GM23338 (cell line): ENCODE results near the gene TP73. TPM values are rescaled to one million over a fixed set of nuclear protein-coding genes. Genes with fewer than 3 reads are reported as not detected.

Experiments
- ATAC-seq: fragments of 200-7000 bp; cut with Tn5 transposase; 3 replicates; pipeline ENCODE4 v1.9.1; 2020
- DNase-seq: peaks from one replicate; pipeline ENCODE4 v3.0.0-alpha.2; 2015; ENCODE audit warnings: low spot score
- H2AFZ ChIP-seq: fragments of 200-600 bp; sonication (generic); 2 replicates; pipeline ENCODE4 v1.8.0; 2016; ENCODE audit warnings: antibody characterized with exemption, mild to moderate bottlenecking, moderate library complexity
- H3F3A ChIP-seq: fragments of 200-600 bp; sonication (generic); replicated peaks from 2 replicates; pipeline ENCODE4 v1.8.0; 2017; ENCODE audit warnings: antibody characterized with exemption, mixed run types, low read depth
- H3K27ac ChIP-seq: fragments of 200-600 bp; sonication (generic); 2 replicates; pipeline ENCODE4 v1.6.1; 2016; ENCODE audit warnings: low read depth
- H3K27me3 ChIP-seq: fragments of 200-600 bp; sonication (generic); 2 replicates; pipeline ENCODE4 v1.8.0; 2016; ENCODE audit warnings: mild to moderate bottlenecking, mixed run types, moderate library complexity; ENCODE audit not compliant: insufficient read depth
- H3K36me3 ChIP-seq: fragments of 200-600 bp; sonication (generic); 2 replicates; pipeline ENCODE4 v1.8.0; 2016; ENCODE audit warnings: mild to moderate bottlenecking; ENCODE audit not compliant: insufficient read depth
- H3K4me1 ChIP-seq: fragments of 200-600 bp; sonication (generic); 2 replicates; pipeline ENCODE4 v1.8.0; 2016; ENCODE audit warnings: mild to moderate bottlenecking, moderate library complexity; ENCODE audit not compliant: insufficient read depth
- H3K4me2 ChIP-seq: fragments of 200-600 bp; sonication (generic); 2 replicates; pipeline ENCODE4 v1.7.1; 2017; ENCODE audit warnings: mixed run types
- H3K4me3 ChIP-seq: fragments of 200-600 bp; sonication (generic); 2 replicates; pipeline ENCODE4 v1.6.1; 2016; ENCODE audit warnings: mixed run types
- H3K79me2 ChIP-seq: fragments of 200-600 bp; sonication (generic); replicated peaks from 2 replicates; pipeline ENCODE4 v1.8.0; 2017; ENCODE audit warnings: mild to moderate bottlenecking; ENCODE audit not compliant: insufficient read depth
- H3K9me2 ChIP-seq: fragments of 200-600 bp; sonication (generic); 2 replicates; pipeline ENCODE4 v1.8.0; 2017; ENCODE audit not compliant: insufficient read depth
- H4K20me1 ChIP-seq: fragments of 200-600 bp; sonication (generic); replicated peaks from 2 replicates; pipeline ENCODE4 v1.8.0; 2017; ENCODE audit warnings: mild to moderate bottlenecking; ENCODE audit not compliant: insufficient read depth
- H3K27ac Mint-ChIP-seq: 2 replicates; pipeline ENCODE4 v1.8.0; 2020; ENCODE audit warnings: inconsistent platforms, mild to moderate bottlenecking, moderate library complexity, mixed read lengths
- H3K27me3 Mint-ChIP-seq: 3 replicates; pipeline ENCODE4 v1.8.0; 2022; ENCODE audit warnings: low read depth, mild to moderate bottlenecking, moderate library complexity, mixed read lengths, inconsistent platforms; ENCODE audit not compliant: insufficient read depth, poor library complexity
- H3K36me3 Mint-ChIP-seq: 3 replicates; pipeline ENCODE4 v1.8.0; 2021; ENCODE audit warnings: low read depth, mild to moderate bottlenecking, inconsistent platforms, moderate library complexity, mixed read lengths
- H3K4me1 Mint-ChIP-seq: 3 replicates; pipeline ENCODE4 v1.8.0; 2020; ENCODE audit warnings: mild to moderate bottlenecking, inconsistent platforms, mixed read lengths
- H3K4me3 Mint-ChIP-seq: 3 replicates; pipeline ENCODE4 v1.8.0; 2021; ENCODE audit warnings: moderate library complexity, mild to moderate bottlenecking, inconsistent platforms, mixed read lengths
- H3K9me3 Mint-ChIP-seq: 3 replicates; pipeline ENCODE4 v1.8.0; 2020; ENCODE audit warnings: moderate library complexity, mild to moderate bottlenecking, inconsistent platforms, mixed read lengths
- CREB1 ChIP-seq: fragments of 250-450 bp; sonication (Bioruptor Pico); IDR thresholded peaks from 2 replicates; pipeline ENCODE4 v1.5.0; 2020; ENCODE audit warnings: low read depth, mild to moderate bottlenecking, moderate library complexity
- CTCF ChIP-seq, 2 experiments: fragments of 200-600 bp in 1 of 2; sonication (generic) in 1 of 2; conservative IDR thresholded peaks; 2 replicates each; pipeline versions ENCODE4 v1.5.1 to v1.6.1; 2016 to 2017; ENCODE audit warnings: antibody characterized with exemption in 2 of 2, low read depth in 2 of 2, mild to moderate bottlenecking in 2 of 2, moderate library complexity in 1 of 2
- ETS1 ChIP-seq: IDR thresholded peaks from 2 replicates; pipeline ENCODE4 v1.6.1; 2016; ENCODE audit warnings: antibody characterized with exemption
- JUNB ChIP-seq: IDR thresholded peaks from one replicate; pipeline ENCODE4 v1.6.1; 2016; ENCODE audit warnings: antibody characterized with exemption; ENCODE audit not compliant: unreplicated experiment
- NANOG ChIP-seq: IDR thresholded peaks from 2 replicates; pipeline ENCODE4 v1.6.1; 2016; ENCODE audit warnings: antibody characterized with exemption, borderline replicate concordance
- POLR2AphosphoS5 ChIP-seq: IDR thresholded peaks from 2 replicates; pipeline ENCODE4 v1.6.1; 2016; ENCODE audit warnings: antibody characterized with exemption, low read depth
- REST ChIP-seq: IDR thresholded peaks from one replicate; pipeline ENCODE4 v1.6.1; 2018; ENCODE audit warnings: antibody characterized with exemption; ENCODE audit not compliant: unreplicated experiment
- STAT1 ChIP-seq: IDR thresholded peaks from one replicate; pipeline ENCODE4 v1.6.1; 2016; ENCODE audit warnings: antibody characterized with exemption; ENCODE audit not compliant: unreplicated experiment
- ZNF114 ChIP-seq: fragments of 250-450 bp; sonication (Bioruptor Pico); IDR thresholded peaks from 2 replicates; pipeline ENCODE4 v1.5.0; 2020; ENCODE audit warnings: mild to moderate bottlenecking, moderate library complexity
- ZNF462 ChIP-seq: fragments of 250-450 bp; sonication (Bioruptor Pico); IDR thresholded peaks from 2 replicates; pipeline ENCODE4 v1.5.0; 2020; ENCODE audit warnings: mild to moderate bottlenecking, moderate library complexity
- polyA plus RNA-seq: library from polyadenylated mRNA; unstranded; fragments of >200 nt; fragmentation: Nextera tagmentation; extraction: Ambion mirVana; gene quantifications from 2 replicates; pipeline ENCODE4 v1.2.1, GENCODE V29; 2016
- total RNA-seq: library from RNA; depleted of rRNA; stranded (reverse); fragments of >200 nt; shearing (Covaris generic); gene quantifications from 2 replicates; pipeline ENCODE4 v1.2.3, GENCODE V29; 2014

The TP73 gene
- total and polyA plus RNA-seq, 2 experiments from 2014 or later: 1.4 to 3.4 TPM

- TF ChIP-seq ZNF462 (CRISPR knock-in tag) (no peak), REST (no peak)
Measured at GRCh38 chr1:3774276-3774945, 122.1 kb downstream of the TP73 start (continued).

GRCh38 chr1:3774946-3775489, 122.7 kb downstream of the TP73 start:
- H3K79me2 ChIP-seq: no peaks in the 10 kb centered on the region
- no peak overlapping the region for H3K27ac Mint-ChIP-seq
- H3K4me3 ChIP-seq: no peak overlapping the region
- peaks cover 10% of the 10 kb centered on the region for H3K36me3 Mint-ChIP-seq
- H3K27me3 ChIP-seq: no peaks in the 10 kb centered on the region
- H4K20me1 ChIP-seq: no peaks in the 10 kb centered on the region; the same call in 1 of the 2 replicates
- no peak overlapping the region for H2AFZ ChIP-seq
- H3K27ac ChIP-seq: no peak overlapping the region
- peaks cover 6% of the 10 kb centered on the region; the same call in 1 of the 2 replicates for H3F3A ChIP-seq
- H3K4me2 ChIP-seq: peak overlapping the region; percentile 32; the same call in 1 of the 2 replicates
- no peaks in the 10 kb centered on the region for H3K9me3 Mint-ChIP-seq
- no peak for ATAC-seq
- DNase-seq: no peak
- no peaks in the 10 kb centered on the region for H3K36me3 ChIP-seq
- no peak overlapping the region for H3K4me3 Mint-ChIP-seq
- peaks cover 13% of the 10 kb centered on the region; the same call in 1 of the 2 replicates for H3K4me1 ChIP-seq
- peaks cover 17% of the 10 kb centered on the region for H3K27me3 Mint-ChIP-seq
- H3K4me1 Mint-ChIP-seq: peaks cover 19% of the 10 kb centered on the region
- H3K9me2 ChIP-seq: no peaks in the 10 kb centered on the region
- TF ChIP-seq CREB1 (CRISPR knock-in tag) (no peak), NANOG (no peak), POLR2AphosphoS5 (no peak), ZNF114 (CRISPR knock-in tag) (no peak), ETS1 (no peak), STAT1 (no peak), CTCF (conservative IDR thresholded peaks at IDR 0.05; ENCODE audit: low read depth in 2 of 2) (no peak), JUNB (no peak)
